Right lung (tissue), 5 donors: ENCODE results near the gene HOTAIR. TPM values are rescaled to one million over a fixed set of nuclear protein-coding genes. Genes with fewer than 3 reads are reported as not detected.

Source experiments
- DNase-seq, 2 donors: peaks; one replicate each; pipeline ENCODE4 v3.0.0-alpha.2; 2013
- polyA plus RNA-seq, 5 donors: library from polyadenylated mRNA; unstranded; fragments of 120-200 nt; gene quantifications; one replicate each; pipeline versions ENCODE4 v1.2.1 to v1.2.3, GENCODE V29; 2013; ENCODE audit warnings: inconsistent platforms in 1 of 5, low replicate concordance in 1 of 5; ENCODE audit not compliant: insufficient read length in 5 of 5, insufficient read depth in 1 of 5

The HOTAIR gene
- polyA plus RNA-seq, 5 donors: 0.13 TPM; not detected in 4

- DNase-seq: no peak
Measured at GRCh38 chr12:53961025-53961761, 13.6 kb downstream of the HOTAIR start.

- no peak for DNase-seq
Measured at GRCh38 chr12:53960187-53961024, 14.3 kb downstream of the HOTAIR start.

- no peak for DNase-seq
Measured at GRCh38 chr12:53959314-53959713, 15.4 kb downstream of the HOTAIR start.

DNA sequence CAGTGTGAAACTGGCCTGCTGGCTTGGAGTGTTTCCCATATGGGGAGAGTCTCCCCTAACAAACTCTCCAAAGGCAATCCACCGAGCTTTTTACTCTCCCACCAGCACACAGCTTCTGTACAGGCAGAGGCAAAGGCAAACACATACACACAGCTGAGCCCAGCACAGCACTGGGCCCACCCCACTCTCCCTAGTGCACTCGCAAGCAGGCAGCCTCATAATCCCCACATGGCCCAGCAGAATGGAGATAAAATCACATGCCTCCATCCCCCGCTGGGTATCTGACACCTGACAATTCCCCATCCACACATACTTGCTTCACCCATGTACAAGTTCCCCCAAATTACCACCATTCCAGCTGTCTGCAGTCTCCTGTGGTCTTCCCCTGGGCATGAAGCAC, 16.6 kb downstream of the HOTAIR start:
- DNase-seq: no peak

GRCh38 chr12:53956914-53957536, 17.7 kb downstream of the HOTAIR start:
- no peak for DNase-seq

DNA sequence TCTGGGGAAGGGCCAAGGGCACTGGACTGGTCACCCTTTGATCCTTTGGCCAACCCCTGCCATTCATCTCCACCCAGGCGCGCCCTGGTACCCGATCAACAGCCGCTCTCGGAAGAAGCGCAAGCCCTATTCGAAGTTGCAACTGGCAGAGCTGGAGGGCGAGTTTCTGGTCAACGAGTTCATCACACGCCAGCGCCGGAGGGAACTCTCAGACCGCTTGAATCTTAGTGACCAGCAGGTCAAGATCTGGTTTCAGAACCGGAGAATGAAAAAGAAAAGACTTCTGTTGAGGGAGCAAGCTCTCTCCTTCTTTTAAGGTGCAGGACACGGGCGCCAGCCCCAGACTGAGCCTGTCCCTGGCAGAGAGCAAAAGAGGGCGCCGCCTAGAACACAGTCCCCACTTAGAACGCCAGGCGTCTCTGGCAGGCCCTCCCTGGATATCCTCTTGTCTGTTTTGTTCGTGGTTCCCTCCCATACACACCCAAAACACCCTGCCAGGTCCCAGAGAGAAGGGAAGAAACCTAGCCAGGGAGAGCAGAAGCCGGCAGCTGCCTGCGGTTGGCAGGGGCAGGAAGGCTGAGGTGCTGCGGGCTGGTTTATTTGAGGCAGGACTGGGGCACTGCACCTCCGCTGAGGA, 18.4 kb downstream of the HOTAIR start:
- no peak for DNase-seq

GRCh38 chr12:53955776-53956250, 18.9 kb downstream of the HOTAIR start:
- DNase-seq: no peak

DNA sequence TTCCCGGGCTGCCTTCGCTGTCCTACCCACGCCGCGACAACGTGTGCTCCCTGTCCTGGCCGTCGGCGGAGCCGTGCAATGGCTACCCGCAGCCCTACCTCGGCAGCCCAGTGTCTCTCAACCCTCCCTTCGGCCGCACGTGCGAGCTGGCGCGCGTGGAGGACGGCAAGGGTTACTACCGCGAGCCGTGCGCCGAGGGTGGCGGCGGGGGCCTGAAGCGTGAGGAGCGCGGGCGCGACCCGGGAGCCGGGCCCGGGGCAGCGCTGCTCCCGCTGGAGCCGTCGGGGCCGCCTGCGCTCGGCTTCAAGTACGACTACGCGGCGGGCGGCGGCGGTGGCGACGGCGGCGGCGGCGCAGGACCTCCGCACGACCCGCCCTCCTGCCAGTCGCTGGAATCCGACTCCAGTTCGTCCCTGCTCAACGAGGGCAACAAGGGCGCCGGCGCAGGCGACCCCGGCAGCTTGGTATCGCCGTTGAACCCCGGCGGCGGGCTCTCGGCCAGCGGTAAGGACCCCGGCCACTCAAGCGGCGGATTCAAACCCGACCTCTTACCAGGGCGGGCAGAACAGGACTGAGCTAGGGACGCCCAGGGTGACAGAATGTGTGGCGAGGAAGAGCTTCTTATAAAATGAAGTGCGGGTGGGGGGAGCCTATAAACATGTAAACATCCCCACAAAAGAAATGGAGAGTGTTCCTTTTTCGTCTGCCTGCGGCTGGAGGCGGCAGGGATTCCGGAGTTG, 19.5 kb downstream of the HOTAIR start:
- DNase-seq: no peak

- no peak for DNase-seq
Measured at GRCh38 chr12:53954694-53955035, 20.1 kb downstream of the HOTAIR start, which contains the start of gene HOXC12. Gene HOXC12 (plus strand): TSS chr12:53954903. CDS start chr12:53954930, 27 bp downstream.

- DNase-seq: no peak
Measured at GRCh38 chr12:53953831-53954693, 20.7 kb downstream of the HOTAIR start.

DNA sequence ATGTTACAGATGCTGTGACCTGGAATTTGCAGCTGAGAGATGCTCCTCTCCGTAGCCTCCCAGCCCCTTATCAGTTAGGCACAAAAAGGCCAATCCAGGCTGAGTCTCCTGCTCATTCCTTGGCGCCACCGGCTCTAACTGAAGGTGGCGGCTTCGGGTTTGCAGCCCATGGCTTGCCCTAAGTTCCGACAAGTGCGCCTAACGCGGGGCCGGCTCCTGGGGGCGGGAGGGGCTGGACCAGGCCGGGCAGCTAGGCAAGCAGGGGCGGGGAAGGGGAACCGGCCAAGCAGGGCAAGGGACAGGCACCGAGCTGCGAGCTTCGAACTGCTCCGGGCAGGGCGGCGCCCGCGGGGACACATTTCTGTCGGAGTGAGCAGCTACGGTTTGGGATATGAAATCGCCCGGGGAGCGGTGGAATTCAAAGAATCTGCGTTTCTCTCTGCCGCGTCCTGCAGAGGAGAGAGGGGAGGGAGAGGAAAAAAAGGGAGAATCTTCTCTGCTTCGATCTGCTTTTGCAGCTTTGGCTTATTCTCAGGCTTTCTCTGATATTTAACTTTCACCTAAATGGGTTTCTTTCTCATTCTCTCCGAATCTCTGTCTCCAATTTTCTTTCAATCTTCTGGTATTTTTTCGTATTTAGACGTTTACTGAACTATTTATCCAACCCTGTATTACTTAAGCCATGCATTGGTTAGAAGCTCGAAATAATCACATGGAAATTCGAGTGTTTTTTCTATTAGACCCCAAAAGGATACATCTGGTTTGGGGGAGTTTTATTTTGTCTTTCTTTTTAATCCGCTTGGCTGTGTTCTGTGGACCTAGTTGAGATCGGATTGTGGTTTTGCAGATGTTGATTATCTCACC, 21.7 kb downstream of the HOTAIR start:
- DNase-seq: no peak

DNA sequence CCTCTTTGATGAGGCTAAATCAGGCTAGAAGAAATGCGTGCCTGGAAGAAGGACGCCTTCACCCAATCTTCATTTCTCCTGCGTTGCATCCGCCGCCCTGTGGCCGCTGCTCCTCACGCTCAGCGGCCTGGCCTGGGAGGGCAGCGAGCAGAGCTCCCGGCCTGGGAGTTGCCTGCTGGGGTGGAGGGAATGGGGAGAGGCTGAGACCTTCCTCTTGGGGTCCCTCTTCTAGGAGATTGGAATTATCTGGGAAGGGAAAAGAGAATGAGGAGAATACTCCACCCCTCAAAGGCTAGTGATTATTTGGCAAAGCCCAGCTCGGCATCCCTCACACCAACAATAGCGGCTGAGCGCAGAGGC, 22.4 kb downstream of the HOTAIR start:
- DNase-seq: no peak

- no peak for DNase-seq
Measured at GRCh38 chr12:53951577-53952334, 23.0 kb downstream of the HOTAIR start.

GRCh38 chr12:53950789-53951576, 23.8 kb downstream of the HOTAIR start:
- DNase-seq: no peak

- DNase-seq: no peak
Measured at GRCh38 chr12:53950437-53950773, 24.3 kb downstream of the HOTAIR start.

DNA sequence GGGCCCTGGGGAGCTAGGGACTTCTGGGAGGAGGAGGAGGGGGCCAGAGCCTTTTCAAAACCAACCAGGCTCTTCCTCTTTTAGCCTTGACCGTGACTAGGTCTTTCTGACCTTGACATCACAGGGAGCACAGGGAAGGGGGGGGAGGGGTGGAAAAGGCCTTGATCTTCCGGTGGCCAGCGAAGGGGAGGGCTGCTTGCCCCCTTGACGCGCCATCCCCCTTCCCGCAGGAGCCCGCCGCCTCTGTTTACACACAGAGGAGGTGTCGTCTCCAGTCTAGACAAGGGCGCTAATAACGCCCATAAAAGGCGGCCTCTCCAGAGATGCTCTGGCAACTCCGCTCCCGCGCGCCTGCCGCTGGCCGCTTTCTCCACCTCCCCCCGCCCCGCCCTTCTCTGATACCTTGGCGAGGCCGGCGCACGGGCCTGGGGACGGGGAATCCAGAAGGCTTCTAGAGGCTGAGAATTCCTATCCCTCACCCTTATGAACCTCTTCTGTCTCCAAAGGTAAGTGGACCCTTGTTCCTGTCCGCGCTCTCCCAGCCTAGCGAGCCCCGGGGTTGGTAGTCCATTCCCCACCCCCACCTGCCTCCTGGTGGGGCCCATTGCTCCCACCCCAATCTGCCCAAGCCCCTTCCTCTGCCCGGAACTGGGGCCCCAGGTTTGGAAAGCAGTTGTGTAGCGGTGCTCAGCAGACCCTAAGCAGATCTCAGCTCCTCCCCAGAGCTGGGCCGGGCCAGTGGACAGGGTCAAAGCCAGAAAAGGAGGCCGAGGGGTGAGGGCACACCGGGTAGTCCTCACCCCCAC, 24.9 kb downstream of the HOTAIR start:
- no peak for DNase-seq
